Measurements from ENCODE around the gene PTPRK.
"Not testable (repeated sequence)": the region's sequence is repeated elsewhere in the genome, so short reads cannot be mapped to it uniquely, and the experiment has no call there.

Gene PTPRK

DNA sequence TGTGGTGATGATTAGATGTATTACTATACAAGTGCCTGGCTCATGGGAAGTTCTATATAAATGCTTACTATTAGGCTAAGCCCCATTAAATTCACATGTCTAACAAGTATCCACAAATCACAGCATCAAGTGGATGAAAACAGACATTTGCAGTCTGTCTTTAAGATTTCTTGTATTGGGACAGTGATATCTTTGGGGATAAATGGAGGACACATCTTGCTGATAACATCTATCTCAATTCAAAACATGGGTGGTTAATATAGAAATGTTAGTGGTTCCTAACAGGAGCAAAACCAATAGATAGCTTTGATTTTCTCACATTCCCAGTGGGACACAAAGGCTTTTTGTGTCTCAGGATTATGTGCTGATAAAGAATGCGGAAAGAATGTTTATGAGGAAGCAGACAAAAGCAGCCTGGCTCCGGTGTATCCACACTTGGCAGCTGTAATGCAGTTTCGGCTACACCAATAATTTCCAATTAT is 29.3 kb downstream of the PTPRK start:
- no peak for DNase-seq (ENCODE audit: low read depth in 3 of 3)

DNA sequence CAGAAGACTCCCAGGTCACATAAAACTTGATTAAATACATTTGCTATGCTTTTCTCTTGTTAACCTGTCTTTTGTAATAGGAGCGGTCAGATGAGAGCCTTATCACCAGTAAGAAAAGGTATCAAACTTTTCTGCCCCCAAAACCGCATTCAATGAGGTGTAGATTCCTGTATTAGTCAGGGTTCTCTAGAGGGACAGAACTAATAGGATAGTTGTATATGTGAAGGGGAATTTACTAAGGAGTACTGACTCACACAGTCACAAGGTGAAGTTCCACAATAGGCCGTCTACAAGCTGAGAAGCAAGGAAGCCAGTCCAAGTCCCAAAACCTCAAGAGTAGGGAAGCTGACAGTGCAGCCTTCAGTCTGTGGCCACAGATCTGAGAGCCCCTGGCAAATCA is 32.7 kb downstream of the PTPRK start:
- DNase-seq (ENCODE audit: low read depth in 3 of 3): no peak

DNA sequence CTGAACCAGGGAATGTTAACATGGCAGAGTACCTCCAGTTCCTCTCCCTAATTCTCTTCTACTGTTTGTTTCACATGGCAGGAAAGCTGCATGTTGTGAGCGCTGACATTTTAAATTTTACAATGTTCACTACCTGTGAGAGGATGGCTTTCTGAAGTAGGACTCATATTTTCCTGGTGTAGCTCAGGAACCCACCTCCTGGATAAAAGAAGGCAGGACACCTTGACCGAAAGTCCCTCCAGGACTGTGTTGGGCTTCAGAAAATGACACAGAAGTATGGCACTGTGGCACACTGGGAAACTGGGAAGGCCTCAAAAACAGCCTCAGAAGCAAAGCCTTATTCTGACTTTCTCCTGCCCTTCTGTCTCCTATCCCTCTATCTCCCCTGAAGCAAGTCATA is 33.3 kb downstream of the PTPRK start:
- no peak for DNase-seq (ENCODE audit: low read depth in 3 of 3)

DNA sequence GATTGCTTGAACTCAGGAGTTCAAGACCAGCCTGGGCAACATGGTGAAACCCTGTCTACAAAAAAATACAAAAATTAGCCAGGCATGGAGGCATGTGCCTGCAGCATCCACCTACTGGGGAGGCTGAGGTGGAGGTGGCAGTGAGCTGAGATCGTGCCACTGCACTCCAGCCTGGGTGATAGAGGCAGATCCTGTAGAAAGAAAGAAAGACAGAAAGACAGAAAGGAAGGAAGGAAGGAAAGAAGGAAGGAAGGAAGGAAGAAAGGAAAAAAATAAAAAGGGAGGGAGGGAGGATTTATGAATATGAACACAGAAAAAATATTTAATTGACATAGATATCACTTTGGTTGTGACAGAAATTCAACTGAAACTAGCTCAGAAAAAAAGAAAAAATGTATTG is 33.8 kb downstream of the PTPRK start:
- DNase-seq (ENCODE audit: low read depth in 3 of 3): not testable (repeated sequence)

DNA sequence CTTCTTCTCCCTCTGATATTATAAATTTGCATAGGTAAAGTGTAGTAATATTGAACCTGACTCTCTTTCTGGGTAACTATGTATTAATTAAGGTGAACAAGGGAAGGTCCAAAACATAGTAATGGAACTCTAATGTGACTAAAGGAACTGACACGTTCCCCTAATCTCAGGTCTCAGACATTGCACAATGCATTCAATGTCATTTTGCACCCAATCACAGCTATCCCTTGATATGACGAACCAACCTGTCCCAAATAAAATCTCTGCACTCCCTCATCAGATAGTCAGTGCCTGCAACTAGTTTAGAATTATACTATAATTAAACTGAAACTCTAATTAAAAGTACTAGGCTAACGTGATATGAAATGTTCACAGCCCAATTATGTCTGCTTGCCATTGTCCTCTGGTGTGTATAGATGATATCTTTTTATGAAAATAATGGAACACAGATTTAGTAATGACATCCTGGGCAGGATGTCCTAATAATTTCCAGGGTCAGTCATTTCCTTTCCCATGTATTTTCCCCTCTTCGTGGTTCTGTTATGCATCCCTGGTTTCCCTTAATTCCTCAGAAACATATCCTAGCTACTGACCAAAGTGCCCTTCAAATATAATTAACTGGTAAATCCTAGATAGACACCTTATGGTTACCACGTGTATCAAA is 36.8 kb downstream of the PTPRK start:
- DNase-seq (ENCODE audit: low read depth in 3 of 3): no peak

DNA sequence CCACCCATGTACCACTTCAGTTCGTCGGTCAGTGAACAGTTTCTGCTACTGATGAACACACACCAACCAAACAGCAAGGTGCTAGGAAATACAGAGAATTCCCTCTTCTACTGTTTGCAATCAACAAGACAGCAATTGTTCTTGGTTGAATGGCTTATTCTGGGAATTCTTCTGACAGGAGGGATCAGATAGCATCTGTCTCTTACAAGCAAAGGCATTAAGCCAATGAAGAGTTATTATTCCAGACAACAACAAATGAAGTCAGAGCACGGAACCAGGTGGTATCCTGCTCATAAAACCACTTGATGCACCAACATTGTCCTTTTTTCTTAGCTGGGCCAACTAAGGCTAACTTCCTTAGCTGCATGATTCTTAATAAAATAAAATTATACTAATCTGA is 37.8 kb downstream of the PTPRK start:
- no peak for DNase-seq (ENCODE audit: low read depth in 3 of 3)

DNA sequence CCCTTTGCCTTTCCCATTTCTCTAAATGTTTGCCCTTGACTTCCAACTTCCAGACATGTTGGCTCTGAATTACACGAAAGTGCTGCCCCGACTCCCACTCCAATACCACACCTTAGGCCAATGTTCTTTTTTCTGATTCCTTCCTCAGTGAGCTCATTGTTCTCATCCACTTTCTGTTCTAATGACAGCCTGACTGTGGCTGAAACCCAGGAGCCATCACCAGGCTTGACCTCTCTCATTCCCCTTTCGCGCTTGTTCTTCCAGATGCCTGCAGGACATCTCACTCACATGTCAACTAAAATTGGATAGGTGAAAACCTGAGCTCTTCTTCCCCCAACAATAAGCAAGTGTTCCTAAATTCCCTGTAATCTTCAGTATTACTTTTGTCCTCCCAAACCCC is 40.4 kb downstream of the PTPRK start:
- DNase-seq (ENCODE audit: low read depth in 3 of 3): no peak

DNA sequence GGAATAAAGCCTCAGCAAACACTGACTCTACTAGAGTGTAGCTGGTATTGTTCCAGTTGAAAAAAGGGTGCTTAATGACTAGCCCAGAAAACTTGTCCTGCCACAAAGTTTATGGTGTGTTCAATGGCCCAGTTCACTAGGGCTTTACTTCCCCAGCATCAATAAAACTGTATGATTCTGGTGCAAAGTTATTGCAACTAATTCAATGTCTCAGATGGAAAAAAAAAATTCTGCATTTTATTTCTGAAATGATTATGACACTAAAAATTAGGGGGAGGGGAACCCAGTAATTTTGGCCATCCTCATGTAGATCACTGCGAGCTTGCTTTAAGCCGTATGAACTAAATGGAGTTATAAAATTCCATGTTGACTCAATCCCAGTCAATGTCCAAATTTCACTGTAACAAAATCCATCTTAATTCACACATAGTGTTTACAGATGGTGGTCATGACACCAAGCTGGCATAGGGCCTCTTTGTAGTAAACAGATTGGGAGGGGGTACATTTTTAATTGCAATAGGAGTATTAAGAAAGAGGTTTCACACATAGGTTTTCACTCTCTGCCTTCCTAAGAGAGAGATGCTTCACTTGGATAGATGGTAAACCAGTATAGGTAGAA is 41.2 kb downstream of the PTPRK start:
- DNase-seq (ENCODE audit: low read depth in 3 of 3): no peak

DNA sequence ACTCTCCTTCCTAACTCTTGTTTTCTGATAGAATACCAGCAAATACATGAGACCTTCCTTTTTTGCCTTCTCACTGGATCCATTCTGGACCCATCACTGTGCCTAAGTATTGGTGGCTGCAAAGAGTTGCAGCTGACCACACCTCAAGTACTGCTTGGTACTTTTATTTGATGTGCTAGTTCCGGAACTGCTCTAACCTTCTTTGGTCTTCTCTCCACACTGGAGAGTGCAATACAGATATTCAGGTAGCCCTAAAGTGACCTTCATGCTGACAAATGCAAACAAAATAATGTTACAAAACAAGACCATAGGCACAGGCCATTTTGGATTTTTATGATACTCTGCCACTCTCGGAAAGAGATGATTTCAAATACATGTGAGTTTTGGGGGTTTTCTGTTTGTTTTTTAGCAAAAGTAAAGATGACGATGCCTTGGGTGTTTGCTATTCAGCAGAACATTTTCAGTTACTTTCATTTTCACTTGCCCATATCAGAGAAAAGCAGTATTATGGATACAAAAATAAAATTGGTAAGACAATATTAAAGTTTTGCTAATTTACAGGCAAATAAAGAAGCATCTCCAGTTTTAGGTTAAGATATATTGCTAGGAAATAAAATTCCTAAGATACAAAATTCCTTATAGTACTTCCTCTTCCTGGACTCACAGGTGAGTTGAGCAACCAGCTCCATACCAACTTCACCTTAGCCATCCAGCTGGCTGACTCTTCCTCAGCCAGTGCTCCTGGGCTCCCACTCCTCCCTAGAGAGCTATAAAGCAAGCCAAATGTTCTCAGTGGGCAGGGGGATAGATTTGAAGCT is 42.0 kb downstream of the PTPRK start:
- DNase-seq (ENCODE audit: low read depth in 3 of 3): no peak

DNA sequence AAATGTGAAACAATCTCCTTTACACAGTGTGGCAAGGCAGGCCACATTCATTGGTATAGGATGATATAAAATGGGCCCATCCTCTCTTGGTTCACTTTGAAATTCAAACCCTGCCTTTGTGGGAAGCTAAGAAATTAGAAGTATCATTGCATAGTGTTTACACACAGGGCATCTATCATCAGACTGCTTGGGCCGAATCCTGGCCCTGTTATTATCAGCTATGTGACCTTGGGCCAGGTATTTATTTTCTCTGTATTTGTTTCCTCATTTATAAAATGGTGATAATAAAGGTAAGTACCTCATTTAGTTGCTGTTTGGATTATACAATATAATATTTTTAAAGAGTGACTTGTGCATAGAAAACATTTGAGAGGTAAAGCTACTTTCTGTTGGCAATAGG is 45.5 kb downstream of the PTPRK start:
- no peak for DNase-seq (ENCODE audit: low read depth in 3 of 3)

DNA sequence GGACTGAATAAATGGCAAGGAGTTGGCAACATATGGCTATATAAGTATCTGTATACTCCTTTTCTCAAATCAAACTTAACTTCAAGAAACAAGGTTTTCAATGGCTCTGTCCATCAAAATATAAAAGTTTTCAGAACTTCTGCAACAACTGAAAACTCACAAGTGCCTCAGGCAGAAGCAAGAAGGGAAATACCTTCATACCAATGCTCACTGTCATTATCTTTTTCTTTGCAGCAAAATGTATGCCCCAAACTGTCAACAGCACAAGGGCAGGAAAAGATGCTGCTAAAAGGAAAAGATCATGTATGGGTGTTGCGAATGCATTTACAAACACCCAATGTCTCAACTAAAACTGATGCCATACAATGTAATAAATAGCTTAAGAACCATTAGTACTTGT is 45.9 kb downstream of the PTPRK start:
- no peak for DNase-seq (ENCODE audit: low read depth in 3 of 3)

DNA sequence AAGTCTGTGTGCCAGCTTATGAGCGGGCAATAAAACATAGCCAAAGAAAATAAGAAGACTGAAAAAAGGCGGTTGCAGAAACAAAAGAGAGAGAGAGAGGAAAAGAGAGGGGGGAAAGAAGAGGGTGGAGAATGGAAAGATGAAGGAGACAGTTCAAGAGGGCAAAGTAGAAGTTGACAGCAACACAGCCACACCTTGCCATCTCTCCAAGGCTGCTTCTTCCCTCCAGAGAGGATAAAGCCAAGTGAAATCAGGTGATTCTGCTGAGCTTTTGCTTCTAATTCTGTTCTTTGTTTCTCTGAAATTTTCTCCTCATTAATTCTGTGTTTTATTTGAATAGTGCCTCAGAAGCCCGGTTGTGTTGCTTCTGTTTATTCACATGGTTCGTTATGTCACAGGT is 48.5 kb downstream of the PTPRK start:
- DNase-seq (ENCODE audit: low read depth in 3 of 3): no peak

DNA sequence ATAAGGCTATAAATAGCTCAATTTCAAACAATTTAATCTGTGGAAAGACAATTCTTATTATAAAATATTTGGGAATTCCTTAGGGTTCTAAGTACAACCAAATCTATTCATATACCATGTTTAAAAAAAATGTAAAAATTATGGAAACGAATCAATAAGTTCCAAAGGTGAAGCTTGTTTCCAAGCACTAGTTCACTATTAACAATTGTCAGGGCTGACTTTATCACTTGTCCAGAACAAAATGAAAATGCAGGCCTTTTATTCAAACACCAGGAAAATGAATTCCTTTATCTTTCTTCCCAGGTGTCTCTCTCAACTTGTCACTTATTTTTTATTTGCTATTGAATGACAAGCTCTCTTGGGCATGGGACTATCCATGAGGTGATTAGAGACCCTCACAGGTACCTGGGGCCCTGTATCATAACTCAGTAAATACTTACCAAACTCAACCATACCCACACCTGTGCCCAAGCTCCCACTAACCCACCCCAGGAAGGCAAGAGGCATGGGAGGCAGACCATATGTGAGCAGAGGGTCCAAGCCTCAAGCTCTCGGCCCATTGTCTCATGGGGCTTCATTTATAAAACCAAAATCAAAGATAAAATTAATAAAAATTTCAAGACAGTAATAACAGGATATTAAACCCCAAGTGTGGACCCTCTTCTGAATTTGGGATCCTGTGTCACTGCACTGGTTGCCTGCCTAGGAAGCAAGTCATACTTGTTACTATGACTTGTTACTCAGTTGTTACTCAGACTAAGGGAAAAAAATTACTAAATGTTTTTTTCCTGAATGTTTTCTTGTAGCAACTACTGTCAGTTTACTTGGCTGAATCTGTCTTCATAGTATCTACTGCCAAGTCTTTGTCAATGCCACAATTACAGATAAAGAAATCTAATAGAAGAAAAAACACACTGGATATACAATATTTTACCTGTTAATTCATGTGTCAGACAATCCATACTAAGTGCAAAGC is 54.7 kb downstream of the PTPRK start:
- DNase-seq (ENCODE audit: low read depth in 3 of 3): no peak

DNA sequence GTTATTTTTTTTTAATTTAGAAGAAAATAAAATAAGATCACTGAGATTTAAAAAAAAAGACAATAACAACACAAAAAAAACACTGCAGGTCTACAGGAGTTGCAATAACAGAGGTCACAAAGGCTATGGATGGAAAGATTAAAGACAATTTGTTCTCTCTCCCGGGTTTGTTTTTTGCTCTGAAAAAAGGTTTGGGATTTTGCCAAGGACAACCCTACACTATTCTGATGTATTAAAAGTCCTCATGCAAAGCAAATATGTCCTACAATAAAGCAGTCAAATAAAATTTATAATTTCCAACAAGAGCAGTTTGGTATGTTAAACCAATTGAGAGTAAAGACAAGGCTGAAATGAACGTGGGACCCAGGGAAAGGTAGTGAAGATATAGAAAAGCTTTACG is 55.6 kb downstream of the PTPRK start:
- DNase-seq (ENCODE audit: low read depth in 3 of 3): no peak

DNA sequence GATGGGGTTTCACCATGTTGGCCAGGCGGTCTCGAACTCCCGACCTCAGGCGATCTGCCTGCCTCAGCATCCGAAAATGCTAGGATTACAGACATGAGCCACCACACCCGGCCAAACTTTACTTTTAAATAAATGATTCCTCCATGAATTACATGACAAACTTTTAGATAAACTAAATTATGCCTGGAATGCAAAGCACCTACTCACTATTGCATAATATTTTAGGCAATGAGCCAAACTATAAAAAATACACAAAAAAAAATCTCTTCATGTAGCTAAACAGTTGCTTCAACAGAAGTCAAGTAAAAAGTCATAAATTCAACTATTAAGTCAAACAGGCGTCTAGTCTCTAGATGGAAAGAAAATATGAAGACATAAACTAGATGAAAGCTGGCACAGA is 56.5 kb downstream of the PTPRK start:
- no peak for DNase-seq (ENCODE audit: low read depth in 3 of 3)

DNA sequence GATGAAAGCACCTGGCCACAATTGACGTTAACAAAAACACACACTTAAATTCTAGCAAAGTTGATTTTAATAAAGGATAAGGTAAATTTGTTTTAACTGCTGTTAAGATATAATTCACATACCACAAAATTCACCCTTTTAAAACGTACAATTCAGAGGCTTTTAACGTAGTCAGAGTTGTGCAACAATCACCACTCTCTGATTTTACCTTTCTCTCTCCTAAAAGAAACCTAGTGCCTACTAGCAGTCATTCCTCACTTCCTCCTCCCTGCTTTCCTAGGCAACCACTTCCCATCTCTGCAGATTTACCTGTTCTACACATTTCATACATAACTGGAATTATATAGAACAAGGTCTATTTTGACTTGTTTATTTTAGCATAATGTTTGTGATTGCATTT is 58.9 kb downstream of the PTPRK start:
- no peak for DNase-seq (ENCODE audit: low read depth in 3 of 3)

DNA sequence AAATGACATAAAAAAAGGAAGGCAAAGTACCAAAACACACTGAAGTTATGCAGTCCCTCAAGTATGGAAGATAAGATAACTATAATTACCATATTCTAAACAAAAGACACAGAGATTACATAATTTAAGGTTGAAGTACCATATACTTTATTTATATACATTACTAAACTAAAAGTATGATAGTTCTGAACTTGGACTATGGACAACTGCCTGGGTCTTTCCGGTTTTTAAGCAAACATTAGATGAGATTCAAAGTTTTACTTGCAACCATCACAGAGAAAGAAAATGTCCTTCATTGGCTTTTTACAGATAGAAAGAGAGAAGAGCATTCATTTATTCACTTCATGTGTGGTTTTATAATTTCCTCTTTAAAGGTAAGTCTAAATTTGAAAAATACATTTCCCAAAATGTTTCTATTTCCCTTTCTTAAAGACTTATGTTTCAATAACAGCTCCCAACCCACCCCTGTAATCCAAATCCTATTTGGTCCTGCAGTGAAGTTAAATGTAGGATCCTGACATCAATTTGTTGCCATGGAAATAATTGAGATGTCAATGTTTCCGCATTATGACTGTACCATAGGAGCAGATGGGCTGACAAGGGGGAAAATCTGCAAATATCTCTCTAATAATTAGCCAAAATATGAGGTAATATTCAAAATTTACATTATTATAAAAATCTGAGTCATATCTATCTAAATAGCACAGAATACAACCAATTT is 63.7 kb downstream of the PTPRK start:
- no peak for DNase-seq (ENCODE audit: low read depth in 3 of 3)

DNA sequence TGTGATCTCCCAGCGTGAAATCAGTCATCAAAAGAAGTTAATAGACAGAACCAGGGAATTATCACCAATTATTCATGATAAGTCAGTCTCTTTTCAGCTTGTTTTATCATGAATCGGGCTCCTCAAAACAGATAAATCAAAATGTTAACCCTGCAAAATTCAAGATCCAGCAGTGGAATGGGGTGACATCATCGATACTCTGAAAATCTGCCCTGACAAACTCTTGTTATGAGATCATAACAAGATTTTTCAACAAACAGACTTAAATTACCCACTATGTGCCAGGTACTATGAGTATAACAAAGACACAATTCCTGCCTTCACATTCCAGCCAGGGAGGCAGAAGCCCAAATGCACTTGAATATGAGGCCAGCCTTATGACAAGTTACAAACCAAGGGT is 64.4 kb downstream of the PTPRK start:
- DNase-seq (ENCODE audit: low read depth in 3 of 3): no peak

DNA sequence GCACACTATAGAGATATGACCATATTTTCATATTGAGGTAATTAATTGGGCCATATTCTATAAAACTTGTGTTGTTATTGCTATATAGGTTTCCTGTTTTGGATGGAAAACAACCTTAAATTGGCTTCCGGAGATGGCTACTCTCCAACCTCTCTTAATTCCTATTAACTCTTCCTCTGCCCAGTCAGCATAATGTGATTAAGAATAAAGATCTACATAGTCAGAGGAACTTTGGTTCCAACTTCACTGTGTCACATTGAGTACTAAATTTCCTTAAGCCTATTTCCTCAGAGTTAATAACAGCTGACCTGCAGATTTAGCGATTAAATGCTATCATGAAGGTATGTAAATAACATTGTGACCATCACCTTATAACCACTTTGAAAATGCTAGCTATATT is 67.7 kb downstream of the PTPRK start:
- no peak for DNase-seq (ENCODE audit: low read depth in 3 of 3)

DNA sequence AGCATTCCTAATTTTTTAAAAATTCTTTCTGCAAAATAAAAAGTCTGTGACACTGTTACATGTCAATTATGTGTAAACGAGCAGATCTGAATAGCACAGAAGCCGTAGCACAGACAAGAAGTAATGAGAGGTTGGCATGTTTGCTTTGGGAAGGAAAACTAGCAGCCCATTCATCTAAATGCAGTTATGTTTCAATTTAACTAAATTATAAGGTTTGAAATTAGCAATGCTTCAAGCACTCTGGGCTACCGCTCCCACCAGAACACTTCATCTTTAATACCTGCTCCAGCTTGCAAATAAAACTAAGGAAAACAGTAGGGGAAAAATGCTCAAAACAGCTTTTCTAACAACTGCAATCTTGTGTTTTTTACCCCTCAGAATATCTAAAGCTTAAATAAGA is 73.9 kb downstream of the PTPRK start:
- DNase-seq (ENCODE audit: low read depth in 3 of 3): no peak

DNA sequence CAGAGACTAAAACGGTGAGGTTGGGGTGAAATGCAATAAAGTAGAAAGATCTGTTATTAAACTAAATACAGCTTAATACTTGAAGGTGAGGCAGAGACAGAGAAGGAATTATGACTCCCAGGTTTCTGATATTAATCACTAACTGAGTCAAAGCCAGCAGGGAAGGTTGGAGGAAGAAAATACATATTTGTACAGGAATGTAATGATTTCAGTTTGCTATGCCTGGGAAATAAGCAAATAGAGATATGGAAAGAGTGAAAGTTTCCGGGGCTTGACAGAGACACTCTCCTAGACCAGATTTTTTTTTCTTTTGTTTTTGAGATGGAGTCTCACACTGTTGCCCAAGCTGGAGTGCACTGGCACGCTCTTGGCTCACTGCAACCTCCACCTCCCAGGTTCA is 76.8 kb downstream of the PTPRK start:
- no peak for DNase-seq (ENCODE audit: low read depth in 3 of 3)
